Inferior parietal cortex (tissue), 1 donor: ENCODE results near the gene TTN.

Experiments used
- DNase-seq: peaks from one replicate; pipeline ENCODE4 v3.0.0-alpha.2; 2016; ENCODE audit errors: extremely low spot score

The TTN gene

GRCh38 chr2:178734518-178734917, 72.7 kb downstream of the TTN start:
- DNase-seq, result no peak

- no peak for DNase-seq
Observed at GRCh38 chr2:178733975-178734374, 73.2 kb downstream of the TTN start.

- no peak for DNase-seq
Observed at GRCh38 chr2:178732913-178733312, 74.3 kb downstream of the TTN start.

- DNase-seq, result no peak
Observed at GRCh38 chr2:178731300-178731699, 75.9 kb downstream of the TTN start.

GRCh38 chr2:178730049-178730448, 77.2 kb downstream of the TTN start:
- DNase-seq, result no peak

GRCh38 chr2:178723786-178724346, 83.4 kb downstream of the TTN start:
- DNase-seq, result no peak

GRCh38 chr2:178722296-178722695, 84.9 kb downstream of the TTN start:
- no peak for DNase-seq

- DNase-seq, result no peak
Observed at GRCh38 chr2:178718988-178719387, 88.2 kb downstream of the TTN start.

- no peak for DNase-seq
Observed at GRCh38 chr2:178718283-178718682, 88.9 kb downstream of the TTN start.

GRCh38 chr2:178716394-178716793, 90.8 kb downstream of the TTN start:
- DNase-seq, result no peak

- no peak for DNase-seq
Observed at GRCh38 chr2:178715366-178715765, 91.9 kb downstream of the TTN start.

GRCh38 chr2:178707476-178707875, 99.7 kb downstream of the TTN start:
- no peak for DNase-seq

- DNase-seq, result no peak
Observed at GRCh38 chr2:178704876-178705275, 102.3 kb downstream of the TTN start.

- no peak for DNase-seq
Observed at GRCh38 chr2:178702361-178702760, 104.9 kb downstream of the TTN start.

- DNase-seq, result no peak
Observed at GRCh38 chr2:178700922-178701342, 106.3 kb downstream of the TTN start.

GRCh38 chr2:178700136-178700535, 107.1 kb downstream of the TTN start:
- DNase-seq, result no peak

- DNase-seq, result no peak
Observed at GRCh38 chr2:178692845-178693244, 114.4 kb downstream of the TTN start.

GRCh38 chr2:178689808-178690207, 117.4 kb downstream of the TTN start:
- no peak for DNase-seq

- no peak for DNase-seq
Observed at GRCh38 chr2:178683877-178684276, 123.3 kb downstream of the TTN start.

- no peak for DNase-seq
Observed at GRCh38 chr2:178681081-178681480, 126.1 kb downstream of the TTN start.

GRCh38 chr2:178679891-178680290, 127.3 kb downstream of the TTN start:
- no peak for DNase-seq

- no peak for DNase-seq
Observed at GRCh38 chr2:178677599-178677998, 129.6 kb downstream of the TTN start.

- DNase-seq, result no peak
Observed at GRCh38 chr2:178676046-178676445, 131.2 kb downstream of the TTN start.

GRCh38 chr2:178674122-178674521, 133.1 kb downstream of the TTN start:
- no peak for DNase-seq
